HG02798 (cell line): ENCODE data around the gene HEATR9.

ENCODE experiments used
- ATAC-seq: cut with Tn5 transposase; IDR thresholded peaks from one replicate; pipeline ENCODE4 v1.9.1; 2021; ENCODE audit warnings: mild to moderate bottlenecking; ENCODE audit not compliant: unreplicated experiment, poor library complexity

Gene HEATR9

GRCh38 chr17:35867574-35867973, 1.1 kb downstream of the HEATR9 start:
- no peak for ATAC-seq

GRCh38 chr17:35866341-35866950, 2.2 kb downstream of the HEATR9 start:
- ATAC-seq = no peak

GRCh38 chr17:35865412-35866340, 3.0 kb downstream of the HEATR9 start:
- no peak for ATAC-seq

DNA sequence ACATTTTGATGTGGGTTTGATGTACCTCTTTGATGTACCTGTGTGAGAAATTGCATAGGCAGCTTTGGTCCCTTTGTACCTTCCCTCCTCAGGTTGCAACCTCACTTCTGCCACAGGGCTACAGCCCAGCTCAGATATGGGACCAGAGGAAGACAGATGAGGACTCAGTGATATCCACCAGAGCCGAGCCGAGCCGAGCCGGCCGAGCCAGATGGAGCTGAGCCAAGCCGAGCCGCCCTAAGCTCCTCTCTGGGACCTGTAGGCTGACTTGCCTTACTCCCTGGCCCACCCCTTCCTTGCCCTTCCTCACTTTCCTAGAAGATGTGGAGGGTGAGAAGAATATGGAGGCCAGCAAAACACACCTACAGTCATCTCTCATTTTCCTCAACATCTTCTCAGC, 3.8 kb downstream of the HEATR9 start:
- ATAC-seq = no peak

- ATAC-seq = no peak
Observed at GRCh38 chr17:35856603-35857002, 12.1 kb downstream of the HEATR9 start.

- no peak for ATAC-seq
Observed at GRCh38 chr17:35855965-35856364, 12.7 kb downstream of the HEATR9 start.

DNA sequence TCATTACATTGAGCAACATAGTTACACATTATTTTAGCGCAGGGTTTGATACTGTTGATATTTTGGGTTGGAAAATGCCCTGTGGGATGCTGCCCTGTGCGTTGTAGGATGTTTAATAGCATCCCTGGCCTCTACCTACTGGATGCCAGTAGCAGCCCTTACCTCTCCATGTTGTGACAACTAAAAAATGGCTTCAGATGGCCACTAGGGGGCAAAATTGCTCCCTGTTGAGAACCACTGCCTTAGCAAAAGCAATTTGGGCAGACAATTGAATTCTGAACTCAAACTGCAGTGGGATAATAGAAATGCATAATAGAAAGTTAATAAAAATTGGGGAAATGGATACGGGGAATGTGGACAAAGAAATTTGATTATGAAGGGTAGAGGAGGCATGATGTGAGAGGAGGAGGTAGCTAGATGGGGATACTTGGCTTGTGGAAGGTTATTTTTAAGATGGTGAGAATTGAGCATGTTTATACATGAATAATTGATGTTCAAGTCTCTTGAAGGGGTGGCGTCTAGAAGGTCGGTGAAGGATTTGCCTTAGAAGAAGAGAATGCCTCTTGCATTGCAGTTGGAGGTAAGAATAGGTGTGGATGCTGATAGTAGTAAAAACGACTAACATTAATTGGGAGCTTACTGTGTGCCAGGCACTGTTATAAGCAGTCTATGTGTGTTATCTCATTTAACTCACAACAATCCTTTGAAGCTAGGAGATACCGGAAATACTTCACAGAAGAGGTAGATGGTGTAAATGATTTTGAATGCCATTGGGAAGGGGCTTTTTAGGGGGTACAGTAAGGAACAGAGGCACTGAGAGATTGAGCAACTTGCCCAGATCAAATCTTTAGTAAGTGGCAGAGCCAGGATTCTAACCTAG, 19.0 kb downstream of the HEATR9 start:
- no peak for ATAC-seq

DNA sequence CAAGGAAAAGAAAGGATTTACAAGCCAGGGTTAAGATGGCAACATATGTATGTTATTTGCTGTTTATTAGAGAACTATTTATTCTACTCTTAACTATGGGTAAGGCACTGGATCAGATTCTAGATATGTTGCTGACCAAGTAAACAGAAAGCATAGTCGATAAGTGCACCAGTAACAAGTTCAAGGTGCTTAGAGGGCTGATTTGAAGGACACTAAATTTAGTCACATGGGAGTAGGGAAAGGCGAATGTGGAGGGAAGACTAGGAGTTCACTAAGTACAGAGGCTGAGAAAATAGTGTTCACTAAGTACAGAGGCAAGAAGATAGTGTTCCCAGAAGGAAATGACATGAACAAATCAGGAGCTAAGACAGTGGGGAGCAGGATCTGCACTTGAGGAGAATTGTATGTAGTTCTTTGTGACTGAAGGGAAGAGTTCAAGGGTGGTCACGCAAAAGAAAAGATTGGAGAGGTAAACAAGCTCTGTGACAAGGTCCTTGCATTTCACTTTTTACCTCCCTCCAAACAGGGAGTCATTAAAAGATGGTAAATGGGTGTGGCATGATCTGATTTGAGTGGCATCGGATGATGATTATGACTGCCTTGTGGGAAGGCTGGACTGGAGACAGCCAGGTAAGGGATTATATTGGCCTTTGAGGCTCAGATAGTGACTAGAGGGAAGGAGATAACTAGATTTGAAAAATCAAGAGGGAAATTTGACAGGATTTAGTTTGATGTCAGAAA, 20.9 kb downstream of the HEATR9 start:
- no peak for ATAC-seq

- no peak for ATAC-seq
Observed at GRCh38 chr17:35847006-35847405, 21.7 kb downstream of the HEATR9 start.

- ATAC-seq = no peak
Observed at GRCh38 chr17:35846055-35846809, 22.5 kb downstream of the HEATR9 start.

DNA sequence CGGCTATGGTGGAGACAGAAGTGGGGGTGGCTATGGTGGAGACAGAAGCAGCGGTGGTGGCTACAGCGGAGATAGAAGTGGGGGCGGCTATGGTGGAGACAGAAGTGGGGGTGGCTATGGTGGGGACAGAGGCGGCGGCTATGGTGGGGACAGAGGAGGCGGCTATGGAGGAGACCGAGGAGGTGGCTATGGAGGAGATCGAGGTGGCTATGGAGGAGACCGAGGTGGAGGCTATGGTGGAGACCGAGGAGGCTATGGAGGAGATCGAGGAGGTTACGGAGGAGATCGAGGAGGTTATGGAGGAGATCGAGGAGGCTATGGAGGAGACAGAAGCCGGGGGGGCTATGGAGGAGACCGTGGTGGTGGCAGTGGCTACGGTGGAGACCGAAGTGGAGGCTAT, 24.1 kb downstream of the HEATR9 start:
- no peak for ATAC-seq

DNA sequence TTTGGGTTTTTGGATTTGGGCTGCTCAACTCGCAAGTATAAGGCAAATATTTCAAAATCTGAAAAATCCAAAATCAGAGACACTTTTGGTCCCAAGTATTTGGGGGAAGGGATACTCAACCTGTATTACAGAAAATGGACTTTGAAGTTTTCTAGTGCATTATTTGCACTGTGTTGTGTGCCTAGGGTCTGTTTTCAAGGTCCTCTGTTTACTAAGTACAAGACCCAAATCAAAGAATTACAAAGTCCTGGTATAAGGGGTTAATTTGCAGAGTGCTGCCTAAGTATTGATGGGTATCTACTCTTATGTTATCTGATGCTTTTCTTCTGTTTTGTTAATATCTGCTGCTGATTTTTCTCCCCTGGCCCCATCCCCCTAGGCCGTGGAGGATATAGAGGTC, 25.0 kb downstream of the HEATR9 start:
- no peak for ATAC-seq

DNA sequence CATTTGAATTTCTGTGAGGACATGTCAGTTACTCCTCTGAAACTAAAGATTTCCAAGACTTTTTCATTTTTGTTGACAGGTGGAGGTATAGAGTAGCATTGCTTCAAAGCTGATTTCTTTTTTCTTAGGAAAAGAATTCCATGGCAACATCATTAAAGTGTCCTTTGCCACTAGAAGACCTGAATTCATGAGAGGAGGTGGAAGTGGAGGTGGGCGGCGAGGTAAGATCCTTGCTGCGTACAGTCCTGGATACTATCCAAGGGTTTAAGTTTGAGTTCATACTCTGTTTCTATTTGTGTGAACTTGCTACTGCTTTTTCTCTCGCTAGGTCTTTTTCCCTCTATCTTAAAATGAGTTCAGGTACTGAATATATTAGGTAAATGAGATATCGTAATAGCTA, 26.5 kb downstream of the HEATR9 start:
- no peak for ATAC-seq

GRCh38 chr17:35841505-35841904, 27.2 kb downstream of the HEATR9 start:
- no peak for ATAC-seq

- no peak for ATAC-seq
Observed at GRCh38 chr17:35841101-35841500, 27.6 kb downstream of the HEATR9 start.

- ATAC-seq = no peak
Observed at GRCh38 chr17:35825206-35825605, 43.5 kb downstream of the HEATR9 start.

- no peak for ATAC-seq
Observed at GRCh38 chr17:35821308-35821707, 47.4 kb downstream of the HEATR9 start.

DNA sequence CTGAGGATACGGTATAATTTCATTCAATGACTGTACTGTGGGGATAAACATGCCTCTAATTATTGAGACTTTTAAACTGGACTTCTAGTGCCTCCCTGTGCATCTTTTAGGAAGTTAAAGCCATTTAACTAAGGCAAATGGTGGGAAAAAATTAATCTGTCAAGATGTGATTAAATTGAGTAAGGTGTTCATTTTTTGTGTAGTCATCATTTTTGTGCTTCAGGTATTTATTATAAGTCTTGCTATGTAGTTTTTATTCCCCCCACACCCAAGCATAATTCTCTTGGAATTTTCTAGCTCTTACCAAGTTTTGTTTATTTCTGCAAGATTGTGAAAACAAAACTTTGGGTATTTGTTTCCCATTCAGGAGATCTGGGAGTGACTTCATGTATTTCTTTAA, 49.2 kb downstream of the HEATR9 start:
- no peak for ATAC-seq

DNA sequence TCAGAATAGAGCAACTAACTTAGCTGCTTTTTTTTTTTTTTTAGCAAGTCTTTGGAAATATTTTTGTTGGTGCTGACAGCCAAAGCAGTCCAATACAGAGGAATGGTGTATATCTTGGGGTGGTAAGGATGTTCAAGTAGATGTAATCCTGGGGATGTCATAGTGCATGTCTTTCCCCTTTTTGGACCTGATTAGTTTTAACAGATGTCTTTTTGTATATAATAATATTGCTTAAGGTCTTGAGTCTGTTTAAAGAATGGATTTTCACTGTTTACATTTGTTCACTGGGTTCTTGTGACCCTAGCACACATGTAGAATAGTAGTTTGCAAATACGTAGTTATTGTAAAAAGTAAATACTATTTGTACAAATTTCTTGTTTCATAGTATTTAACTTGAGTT, 51.5 kb downstream of the HEATR9 start:
- ATAC-seq = no peak
